Mesothelial cell of epicardium (in vitro differentiated cells): ENCODE results near the gene SVIL. TPM values are rescaled to one million over a fixed set of nuclear protein-coding genes. Genes with fewer than 3 reads are reported as not detected.
"Not testable (repeated sequence)": the region's sequence is repeated elsewhere in the genome, so short reads cannot be mapped to it uniquely, and the experiment has no call there.

ENCODE experiments used
- DNase-seq, 2 experiments: peaks; one replicate each; pipeline ENCODE4 v3.0.0; 2021; ENCODE audit warnings: low spot score in 2 of 2; ENCODE audit not compliant: unreplicated experiment in 2 of 2
- H3K27ac Mint-ChIP-seq: 2 replicates; pipeline ENCODE4 v1.8.0; 2021; ENCODE audit warnings: mixed read lengths
- H3K27me3 Mint-ChIP-seq: 2 replicates; pipeline ENCODE4 v1.8.0; 2021; ENCODE audit warnings: low read depth, mixed read lengths
- H3K36me3 Mint-ChIP-seq: 2 replicates; pipeline ENCODE4 v1.8.0; 2021; ENCODE audit warnings: mixed read lengths
- H3K4me1 Mint-ChIP-seq: 2 replicates; pipeline ENCODE4 v1.8.0; 2021; ENCODE audit warnings: mixed read lengths
- H3K4me3 Mint-ChIP-seq: 2 replicates; pipeline ENCODE4 v1.8.0; 2021; ENCODE audit warnings: mild to moderate bottlenecking, moderate library complexity, mixed read lengths
- H3K9me3 Mint-ChIP-seq: 2 replicates; pipeline ENCODE4 v1.8.0; 2021; ENCODE audit warnings: mixed read lengths
- total RNA-seq: library from RNA; stranded (reverse); gene quantifications from 3 replicates; pipeline ENCODE4 v1.2.1, GENCODE V29; 2021
- TF ChIP-seq, protein P1 (sequence below): fragments of 200-600 bp; sonication (generic); IDR thresholded peaks from one replicate; pipeline ENCODE4 v1.5.0; 2021; ENCODE audit warnings: antibody characterized with exemption; ENCODE audit not compliant: unreplicated experiment

Gene SVIL
- total RNA-seq, 1 donor from 2014 or later: 293 TPM

DNA sequence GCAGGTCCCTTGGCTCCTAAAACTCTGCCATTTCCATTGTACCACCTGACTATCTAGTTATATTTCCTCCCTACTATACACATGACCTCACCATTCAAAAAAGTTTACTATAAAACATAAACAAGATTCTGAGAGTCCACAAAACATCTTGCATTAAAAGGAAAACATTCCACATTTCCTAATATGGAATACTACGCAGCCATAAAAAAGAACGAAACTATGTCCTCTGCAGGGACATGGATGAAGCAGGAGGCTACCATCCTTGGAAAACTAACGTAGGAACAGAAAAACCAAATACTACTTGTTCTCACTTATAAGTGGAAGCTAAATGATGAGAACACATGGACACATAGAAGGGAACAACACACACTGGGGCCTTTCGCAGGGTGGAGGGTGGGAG lies 48.3 kb downstream of the SVIL start:
- Mint-ChIP-seq H3K36me3 (peaks cover 24% of the 10 kb centered on the region), H3K4me3 (no peak overlapping the region), H3K9me3 (peaks cover 3% of the 10 kb centered on the region), H3K27ac (peak overlapping the region; percentile 79), H3K4me1 (peaks cover 59% of the 10 kb centered on the region), H3K27me3 (no peaks in the 10 kb centered on the region)
- TF ChIP-seq, protein P1, sequence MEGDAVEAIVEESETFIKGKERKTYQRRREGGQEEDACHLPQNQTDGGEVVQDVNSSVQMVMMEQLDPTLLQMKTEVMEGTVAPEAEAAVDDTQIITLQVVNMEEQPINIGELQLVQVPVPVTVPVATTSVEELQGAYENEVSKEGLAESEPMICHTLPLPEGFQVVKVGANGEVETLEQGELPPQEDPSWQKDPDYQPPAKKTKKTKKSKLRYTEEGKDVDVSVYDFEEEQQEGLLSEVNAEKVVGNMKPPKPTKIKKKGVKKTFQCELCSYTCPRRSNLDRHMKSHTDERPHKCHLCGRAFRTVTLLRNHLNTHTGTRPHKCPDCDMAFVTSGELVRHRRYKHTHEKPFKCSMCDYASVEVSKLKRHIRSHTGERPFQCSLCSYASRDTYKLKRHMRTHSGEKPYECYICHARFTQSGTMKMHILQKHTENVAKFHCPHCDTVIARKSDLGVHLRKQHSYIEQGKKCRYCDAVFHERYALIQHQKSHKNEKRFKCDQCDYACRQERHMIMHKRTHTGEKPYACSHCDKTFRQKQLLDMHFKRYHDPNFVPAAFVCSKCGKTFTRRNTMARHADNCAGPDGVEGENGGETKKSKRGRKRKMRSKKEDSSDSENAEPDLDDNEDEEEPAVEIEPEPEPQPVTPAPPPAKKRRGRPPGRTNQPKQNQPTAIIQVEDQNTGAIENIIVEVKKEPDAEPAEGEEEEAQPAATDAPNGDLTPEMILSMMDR: no peak
- no peak for DNase-seq

DNA sequence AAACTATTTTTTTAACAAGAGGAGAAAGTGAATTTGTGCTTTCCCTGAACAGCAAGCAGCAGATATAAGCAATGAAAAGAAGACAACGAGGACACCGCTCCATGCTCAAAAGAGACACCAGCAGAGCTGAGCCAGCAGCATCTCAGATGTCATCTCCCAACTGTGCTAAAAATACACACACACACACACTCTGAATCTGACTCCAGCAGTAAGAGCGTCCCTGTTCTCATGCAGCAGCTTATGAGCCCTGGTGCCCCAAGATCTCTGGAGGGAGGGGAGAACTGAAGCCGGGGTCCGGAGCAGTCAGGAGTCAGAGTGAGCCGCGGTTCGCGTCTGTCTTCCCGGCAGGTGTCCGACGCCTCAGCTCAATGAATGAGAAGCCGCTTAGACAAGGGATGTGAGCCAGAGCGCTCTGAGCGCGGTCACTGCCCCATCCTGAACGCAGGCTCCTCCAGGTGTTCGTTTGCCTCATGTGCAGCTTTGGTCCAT lies 49.2 kb downstream of the SVIL start:
- Mint-ChIP-seq H3K4me1 (peaks cover 51% of the 10 kb centered on the region), H3K27me3 (no peaks in the 10 kb centered on the region), H3K36me3 (peaks cover 24% of the 10 kb centered on the region), H3K27ac (no peak overlapping the region), H3K9me3 (peaks cover 3% of the 10 kb centered on the region), H3K4me3 (no peak overlapping the region)
- TF ChIP-seq, protein P1: no peak
- DNase-seq: no peak

DNA sequence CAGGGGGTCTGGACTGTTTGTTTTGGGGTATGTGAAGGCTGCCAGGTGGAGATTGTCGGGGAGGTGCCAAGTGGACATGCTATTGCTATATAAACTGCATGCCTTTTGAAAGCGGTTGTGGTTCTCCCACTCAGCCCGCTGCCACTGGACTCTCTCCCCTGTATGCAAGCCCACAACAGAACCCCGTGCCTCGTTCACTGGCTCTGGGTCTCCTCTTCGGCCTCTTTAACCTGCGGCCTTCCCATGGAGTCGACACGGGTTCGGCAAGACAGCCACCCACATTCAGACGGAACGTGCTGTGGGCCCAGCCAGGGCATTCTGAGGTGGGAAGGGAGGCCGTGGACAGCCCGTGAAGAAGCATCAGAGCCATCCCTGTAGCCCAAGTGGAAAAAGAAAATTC lies 50.3 kb downstream of the SVIL start:
- Mint-ChIP-seq H3K4me3 (no peak overlapping the region), H3K27me3 (no peaks in the 10 kb centered on the region), H3K36me3 (peaks cover 24% of the 10 kb centered on the region), H3K4me1 (peaks cover 42% of the 10 kb centered on the region), H3K27ac (no peak overlapping the region), H3K9me3 (peaks cover 3% of the 10 kb centered on the region)
- DNase-seq: no peak
- TF ChIP-seq, protein P1: no peak

DNA sequence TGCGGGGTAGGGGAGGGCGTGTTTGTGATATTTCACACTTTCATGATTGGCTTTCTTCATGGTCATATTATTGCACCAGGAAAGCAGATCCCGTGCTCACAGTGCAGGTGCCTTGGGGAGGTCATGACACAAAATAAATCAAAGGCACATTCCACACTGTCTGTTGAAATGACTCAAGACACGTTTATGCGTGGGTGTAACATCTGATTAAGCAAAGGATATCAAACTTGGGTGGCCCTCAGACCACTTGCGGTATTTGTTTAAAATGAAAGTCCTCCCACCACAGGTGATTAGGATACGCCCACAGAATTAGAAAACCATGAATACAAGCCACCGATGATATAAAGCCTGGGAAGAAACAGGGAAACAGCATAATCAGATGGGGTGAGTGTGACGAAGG lies 51.1 kb downstream of the SVIL start:
- H3K4me1 Mint-ChIP-seq: peaks cover 34% of the 10 kb centered on the region
- H3K9me3 Mint-ChIP-seq: peaks cover 3% of the 10 kb centered on the region
- H3K27me3 Mint-ChIP-seq: no peaks in the 10 kb centered on the region
- no peak overlapping the region for H3K4me3 Mint-ChIP-seq
- no peak for DNase-seq
- TF ChIP-seq, protein P1: no peak
- H3K36me3 Mint-ChIP-seq: peaks cover 27% of the 10 kb centered on the region
- no peak overlapping the region for H3K27ac Mint-ChIP-seq

DNA sequence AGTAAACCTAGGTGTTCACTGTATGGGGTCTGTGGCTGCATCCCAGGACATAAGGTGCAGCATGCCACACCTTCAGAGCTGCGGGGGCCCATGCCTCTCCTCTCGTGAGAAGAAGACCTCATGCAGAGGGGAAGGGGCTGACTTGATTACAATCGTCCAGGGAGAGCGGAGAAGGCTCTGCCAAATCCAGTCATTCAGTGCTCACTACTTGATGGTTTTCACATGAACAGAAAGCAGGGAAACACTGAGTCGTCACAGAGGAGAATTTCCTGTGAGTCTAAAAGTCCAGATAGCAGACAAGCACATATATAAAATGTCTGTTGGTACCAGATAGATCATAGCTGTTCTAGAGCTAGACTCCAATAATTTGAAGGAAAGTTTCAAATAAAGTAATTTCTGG lies 52.0 kb downstream of the SVIL start:
- peak overlapping the region; percentile 21 for H3K27ac Mint-ChIP-seq
- H3K27me3 Mint-ChIP-seq, H3K9me3 Mint-ChIP-seq, DNase-seq, H3K4me3 Mint-ChIP-seq: not testable (repeated sequence)
- peaks cover 30% of the 10 kb centered on the region for H3K36me3 Mint-ChIP-seq
- H3K4me1 Mint-ChIP-seq: peaks cover 25% of the 10 kb centered on the region

DNA sequence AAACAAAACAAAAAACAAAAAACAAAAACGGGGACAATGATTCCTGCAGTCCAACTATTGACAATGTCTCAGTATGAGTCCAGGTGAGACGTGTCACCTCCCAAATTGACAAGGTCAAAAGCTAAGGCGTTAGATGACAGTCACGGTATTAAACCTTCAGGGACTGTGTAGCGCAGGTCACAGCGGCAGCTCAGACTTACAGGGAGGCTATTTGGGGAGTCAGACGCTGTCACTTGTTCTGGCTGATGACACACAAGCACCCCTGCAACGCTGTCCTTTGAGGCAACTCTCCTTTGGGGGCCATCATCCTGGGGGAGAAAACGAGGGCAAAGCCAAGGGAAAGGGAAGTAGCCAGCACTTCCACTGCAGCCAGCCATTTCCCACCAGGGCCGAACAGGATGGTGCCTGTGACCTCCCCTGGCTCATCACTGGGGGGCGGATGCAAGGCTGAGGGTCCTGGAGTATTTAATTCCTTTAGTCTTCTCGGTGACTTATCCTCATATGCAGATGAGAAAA lies 55.3 kb downstream of the SVIL start:
- no peaks in the 10 kb centered on the region for H3K9me3 Mint-ChIP-seq
- H3K4me3 Mint-ChIP-seq: no peak overlapping the region
- TF ChIP-seq, protein P1: no peak
- no peak for DNase-seq
- H3K27me3 Mint-ChIP-seq: no peaks in the 10 kb centered on the region
- H3K27ac Mint-ChIP-seq: no peak overlapping the region
- H3K4me1 Mint-ChIP-seq: peaks cover 8% of the 10 kb centered on the region
- H3K36me3 Mint-ChIP-seq: peaks cover 24% of the 10 kb centered on the region
